Activated effector memory CD4-positive, alpha-beta T cell treated with anti-CD3 and anti-CD28 coated beads, Interleukin-2, amount 50 U/mL, for 16 hours (primary cell): ENCODE data around the gene PPP1R1B.

Experiments
- DNase-seq: peaks from one replicate; pipeline ENCODE4 v3.0.0-alpha.2; 2020

The PPP1R1B gene

DNA sequence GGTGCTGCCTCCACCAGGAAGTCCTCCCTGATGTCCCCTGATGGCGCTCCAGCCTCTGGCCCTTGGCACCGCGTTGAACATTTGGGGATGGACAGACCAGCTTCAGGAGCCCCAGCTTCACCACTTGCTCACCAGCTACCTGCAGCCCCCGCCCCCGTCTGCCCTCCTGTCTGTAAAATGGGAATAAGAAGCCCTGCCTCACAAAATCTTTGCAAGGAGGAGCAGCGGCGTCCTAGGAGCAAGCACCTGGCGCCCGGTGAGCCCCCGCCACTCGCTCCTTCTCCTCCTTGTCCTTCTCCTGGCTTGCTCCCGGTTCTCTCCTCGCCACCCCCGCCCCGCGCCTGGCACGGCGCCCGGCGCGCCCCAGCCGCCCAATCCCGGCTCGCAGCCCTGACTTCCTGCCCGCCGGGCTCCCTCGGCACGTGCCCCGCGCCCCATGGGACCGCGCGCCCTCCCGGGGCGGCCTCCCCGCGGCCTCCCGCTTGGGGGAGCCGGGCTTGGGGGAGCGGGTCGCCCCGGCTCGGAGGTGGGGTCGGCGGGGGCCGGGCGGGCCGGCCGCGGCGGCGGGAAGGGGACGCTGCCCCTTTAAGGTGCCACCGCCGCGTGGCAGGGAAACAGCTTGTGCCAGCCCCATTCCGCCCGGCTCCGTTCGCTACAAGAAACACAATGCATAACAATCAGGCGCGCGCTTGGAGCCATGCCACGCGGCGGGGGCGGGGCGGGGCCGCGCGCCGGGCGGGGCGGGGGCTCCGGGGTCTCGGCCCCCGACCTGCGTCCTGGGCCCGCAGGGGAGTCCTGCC is 9.1 kb upstream of the PPP1R1B start:
- DNase-seq, result peak; percentile 83

DNA sequence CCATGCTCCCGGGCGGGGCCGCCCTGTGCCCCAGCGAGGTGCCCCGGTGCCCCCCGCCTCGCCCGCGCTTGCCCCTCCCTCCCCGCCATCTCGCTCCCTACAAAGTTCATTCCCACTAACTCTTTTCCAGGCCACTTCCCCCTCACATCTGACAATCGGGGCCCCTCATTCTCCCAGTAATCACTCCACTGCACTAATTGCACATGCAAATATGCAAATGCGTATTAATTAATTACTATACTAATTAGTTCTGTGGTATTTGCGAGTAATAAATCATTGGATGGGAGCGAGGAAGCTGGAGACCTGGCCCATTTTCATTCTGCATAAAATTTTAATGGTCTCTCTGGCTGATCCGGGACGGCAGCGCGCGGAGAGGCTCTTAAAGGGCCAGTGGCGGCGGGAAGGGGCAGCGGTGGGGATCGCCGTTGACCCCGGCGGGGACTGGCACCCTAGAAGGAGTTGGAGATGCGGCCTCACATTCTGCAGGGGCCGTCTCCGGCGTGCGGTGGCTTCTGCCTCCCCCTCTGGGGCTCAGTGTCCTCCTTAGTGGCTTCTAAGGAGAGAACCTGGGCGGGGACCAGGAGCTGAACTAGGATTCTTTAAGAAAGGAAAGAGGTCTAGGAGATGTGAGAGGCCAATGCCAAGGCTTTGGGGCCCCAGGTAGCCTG is 8.4 kb upstream of the PPP1R1B start:
- DNase-seq, result no peak

DNA sequence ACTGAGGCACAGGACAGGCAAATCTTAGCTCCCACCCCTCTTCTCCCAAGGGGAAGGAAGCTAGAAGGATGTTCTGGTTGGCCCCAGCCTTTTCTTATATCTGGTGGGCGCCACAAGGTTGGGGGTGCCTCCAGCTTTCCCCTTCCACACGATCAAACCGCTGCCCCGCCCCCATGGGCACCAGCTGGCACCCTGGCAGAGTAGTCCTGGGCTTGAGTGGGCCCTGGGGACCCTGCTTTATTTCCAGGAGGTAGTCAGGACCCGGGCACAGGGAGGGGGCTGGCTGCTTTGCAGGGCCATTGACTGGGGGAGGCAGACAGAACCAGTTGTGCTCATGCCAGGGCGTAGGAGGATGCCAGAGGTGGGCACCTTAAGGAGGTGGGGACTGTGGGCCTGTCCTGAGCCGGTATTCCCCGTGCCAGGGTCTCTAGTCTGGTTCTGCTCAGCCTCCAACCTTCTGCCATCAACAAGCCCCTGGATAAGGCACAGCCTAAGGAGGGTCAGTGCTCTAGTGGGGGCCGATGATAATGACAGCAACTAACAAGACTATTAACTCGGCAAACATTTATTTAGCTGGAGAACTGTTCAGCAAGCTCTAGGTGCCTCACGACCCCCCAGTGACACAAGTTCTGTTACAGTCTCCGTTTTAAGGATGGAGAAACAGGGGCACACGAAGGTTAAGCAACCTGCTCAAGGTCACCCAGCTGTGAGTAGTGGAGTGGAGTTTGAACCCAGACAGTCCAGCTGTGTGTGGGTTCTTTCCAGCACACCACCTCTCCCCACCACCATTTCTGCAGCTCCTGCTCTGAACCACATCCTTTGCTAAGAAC is 7.6 kb upstream of the PPP1R1B start:
- DNase-seq, result no peak

DNA sequence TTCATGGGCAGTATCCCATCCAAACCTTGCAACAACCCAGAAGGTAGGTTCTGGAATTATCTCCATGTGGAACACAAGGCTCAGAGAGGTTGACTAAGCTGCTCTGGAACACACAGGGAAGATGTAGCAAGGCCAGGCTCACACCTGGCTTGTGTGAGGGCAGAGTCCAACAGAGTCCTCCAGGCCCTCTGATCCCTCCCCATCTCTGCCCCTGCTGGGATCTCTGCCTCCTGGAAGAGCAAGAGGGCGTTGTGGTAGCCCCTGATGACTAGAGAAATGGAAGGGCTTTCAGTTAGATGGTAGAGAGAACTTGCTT is 7.0 kb upstream of the PPP1R1B start:
- DNase-seq, result no peak

DNA sequence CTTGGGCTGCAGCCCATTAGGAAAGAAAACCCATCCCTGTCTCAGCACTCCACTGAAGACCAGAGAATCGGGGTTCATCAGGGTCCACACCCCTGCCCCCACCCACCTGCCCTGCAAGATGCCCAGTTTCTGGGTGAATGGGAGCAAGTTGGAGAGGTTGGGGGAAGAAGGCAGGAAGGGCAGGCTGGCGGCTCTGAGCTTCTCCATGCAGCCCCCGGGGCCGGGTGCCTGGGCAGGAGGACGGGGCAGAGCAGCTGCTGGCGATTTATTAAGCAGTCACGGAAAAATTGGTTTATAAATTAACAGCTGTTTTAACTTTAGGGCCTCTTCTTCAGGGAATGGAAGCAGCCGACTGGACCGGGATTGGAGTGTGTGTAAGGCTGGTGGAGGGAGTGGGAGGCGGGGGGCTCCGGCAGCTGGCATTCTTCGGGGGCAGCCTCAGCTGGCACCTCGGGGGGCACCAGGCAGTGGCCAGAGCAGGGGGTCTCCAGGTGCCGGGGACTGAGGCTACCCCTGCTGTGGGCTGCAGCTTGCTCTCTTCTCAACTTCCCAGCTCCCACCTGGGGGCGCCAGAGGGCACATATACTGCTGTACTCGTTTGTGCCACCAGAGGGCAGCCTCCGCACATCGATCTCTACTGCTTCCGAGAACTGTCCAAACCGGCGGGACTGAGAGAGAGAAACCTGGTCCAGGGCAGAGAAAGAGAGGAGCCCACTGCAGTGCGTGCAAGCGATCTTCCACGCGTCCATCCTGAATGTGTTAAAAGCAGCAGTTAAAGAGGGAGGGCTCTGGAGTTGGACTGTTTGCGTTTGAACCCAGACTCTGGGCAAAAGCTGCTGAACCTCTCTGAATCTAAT is 5.0 kb upstream of the PPP1R1B start:
- DNase-seq, result peak; percentile 96

DNA sequence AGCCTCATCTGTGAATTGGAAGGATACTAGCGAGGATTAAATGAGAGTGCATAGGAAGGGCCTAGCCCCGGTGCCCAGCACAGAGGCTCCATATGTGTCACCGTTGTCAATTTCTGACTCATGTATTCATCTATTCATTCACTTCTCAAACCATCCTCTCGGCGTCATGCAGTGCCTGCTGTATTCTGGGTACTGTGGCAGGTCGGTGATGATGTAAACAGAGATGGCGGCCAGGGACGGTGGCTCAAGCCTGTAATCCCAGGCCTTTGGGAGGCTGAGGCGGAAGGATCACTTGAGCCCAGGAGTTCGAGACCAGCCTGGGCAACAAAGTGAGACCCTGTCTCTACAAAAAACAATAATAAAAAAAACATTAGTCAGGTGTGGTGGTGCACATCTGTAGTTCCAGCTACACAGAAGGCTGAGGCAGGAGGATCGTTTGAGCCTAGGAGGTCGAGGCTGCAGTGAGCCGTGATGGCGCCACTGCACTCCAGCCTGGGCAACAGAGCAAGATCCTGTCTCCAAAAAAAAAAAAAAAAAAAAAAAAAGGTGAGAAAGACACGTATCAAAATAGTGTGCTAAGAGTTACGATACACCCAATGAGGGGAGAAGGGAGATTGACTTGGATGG is 4.3 kb upstream of the PPP1R1B start:
- DNase-seq, result peak; percentile 83

DNA sequence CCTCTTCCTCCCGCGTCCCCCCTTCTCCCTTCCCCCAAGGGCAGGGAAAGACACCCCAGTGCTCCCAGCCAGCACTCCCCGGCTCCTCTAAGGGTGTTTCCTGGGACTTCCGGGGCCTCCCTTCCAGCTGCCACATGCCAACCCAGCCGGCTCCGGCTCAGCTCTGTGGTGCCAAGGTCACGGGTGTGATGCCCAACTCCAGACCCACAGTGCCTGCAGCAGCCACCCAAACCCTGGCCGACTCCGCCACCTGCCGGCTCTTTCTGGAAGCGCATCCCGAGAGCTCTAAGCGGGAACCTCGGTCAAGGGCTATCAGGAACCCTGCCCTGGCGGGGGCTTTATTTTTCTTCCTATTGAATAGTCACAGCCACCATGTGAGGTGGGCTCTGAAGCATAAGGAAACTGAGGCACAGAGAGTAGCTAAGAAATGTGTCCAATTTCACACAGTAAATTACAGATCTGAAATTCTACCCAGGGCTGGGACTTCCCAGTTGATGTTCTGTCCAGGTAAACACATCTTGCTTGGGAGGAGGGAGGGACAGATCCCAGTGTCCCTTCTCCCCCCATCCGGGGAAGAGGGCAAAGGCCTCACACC is 3.3 kb upstream of the PPP1R1B start:
- DNase-seq, result peak; percentile 95

DNA sequence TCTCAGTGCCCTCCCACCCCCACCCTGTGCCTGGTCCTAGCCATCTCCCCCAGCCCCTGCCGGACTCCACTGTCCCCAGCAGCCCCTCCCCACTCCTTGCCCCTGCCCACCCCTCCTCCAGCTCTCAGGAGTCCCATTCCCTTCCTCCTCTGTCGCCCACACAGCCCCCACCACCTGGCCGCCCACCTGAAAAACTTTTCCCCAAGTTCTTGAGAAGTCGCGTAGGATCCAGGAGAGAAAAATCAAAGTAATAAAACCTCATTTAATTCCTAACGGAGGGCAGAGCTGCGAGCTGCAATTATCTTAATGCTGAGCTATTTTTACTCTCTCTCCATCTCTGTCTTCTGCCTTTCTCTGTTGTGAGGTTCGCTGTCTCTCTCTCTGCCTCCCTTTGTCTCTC is 2.4 kb upstream of the PPP1R1B start:
- no peak for DNase-seq

DNA sequence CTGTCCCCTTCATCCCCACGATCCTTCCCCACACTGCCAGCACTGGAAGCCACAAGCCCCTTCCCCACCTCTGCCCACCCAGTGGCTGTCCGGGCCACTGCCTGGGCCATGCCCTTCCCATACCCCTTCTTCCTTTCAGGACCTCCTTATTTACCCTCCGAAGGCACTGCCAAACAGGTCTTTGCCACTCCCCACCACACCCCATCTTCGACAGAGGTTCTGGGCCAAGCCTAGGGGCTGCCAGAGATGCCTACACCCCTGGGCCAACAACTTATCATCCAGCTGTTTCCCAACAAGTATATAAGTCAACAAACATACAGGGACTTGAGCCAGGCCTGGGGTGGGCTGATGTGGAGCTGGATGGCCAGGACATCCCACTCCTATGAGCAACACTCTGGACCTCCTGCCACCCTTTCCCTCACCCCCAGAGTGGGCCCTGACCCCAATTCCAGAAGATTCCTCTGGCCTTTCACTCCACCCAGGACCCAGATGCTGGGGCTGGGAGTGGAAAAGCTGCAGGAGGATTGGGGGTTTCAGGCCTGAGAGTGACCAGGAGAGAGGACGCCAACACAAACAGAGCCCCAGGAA is 1.5 kb upstream of the PPP1R1B start:
- DNase-seq, result no peak

DNA sequence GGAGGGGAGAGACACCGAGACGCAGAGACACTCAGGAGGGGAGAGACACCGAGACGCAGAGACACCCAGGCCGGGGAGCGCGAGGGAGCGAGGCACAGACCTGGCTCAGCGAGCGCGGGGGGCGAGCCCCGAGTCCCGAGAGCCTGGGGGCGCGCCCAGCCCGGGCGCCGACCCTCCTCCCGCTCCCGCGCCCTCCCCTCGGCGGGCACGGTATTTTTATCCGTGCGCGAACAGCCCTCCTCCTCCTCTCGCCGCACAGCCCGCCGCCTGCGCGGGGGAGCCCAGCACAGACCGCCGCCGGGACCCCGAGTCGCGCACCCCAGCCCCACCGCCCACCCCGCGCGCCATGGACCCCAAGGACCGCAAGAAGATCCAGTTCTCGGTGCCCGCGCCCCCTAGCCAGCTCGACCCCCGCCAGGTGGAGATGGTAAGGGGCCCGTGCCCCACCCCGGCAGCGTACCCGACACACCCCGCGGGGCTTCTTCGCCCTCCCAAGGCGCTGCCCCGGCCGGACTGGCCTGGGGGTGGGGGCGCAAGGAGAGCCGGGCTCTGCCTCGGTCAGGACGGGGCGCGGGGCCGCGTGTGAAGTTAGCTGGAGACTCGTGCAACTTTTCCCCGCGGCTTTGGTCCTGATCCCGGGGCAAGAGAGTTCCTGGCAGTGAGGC is 427 bp downstream of the PPP1R1B start:
- DNase-seq, result no peak

DNA sequence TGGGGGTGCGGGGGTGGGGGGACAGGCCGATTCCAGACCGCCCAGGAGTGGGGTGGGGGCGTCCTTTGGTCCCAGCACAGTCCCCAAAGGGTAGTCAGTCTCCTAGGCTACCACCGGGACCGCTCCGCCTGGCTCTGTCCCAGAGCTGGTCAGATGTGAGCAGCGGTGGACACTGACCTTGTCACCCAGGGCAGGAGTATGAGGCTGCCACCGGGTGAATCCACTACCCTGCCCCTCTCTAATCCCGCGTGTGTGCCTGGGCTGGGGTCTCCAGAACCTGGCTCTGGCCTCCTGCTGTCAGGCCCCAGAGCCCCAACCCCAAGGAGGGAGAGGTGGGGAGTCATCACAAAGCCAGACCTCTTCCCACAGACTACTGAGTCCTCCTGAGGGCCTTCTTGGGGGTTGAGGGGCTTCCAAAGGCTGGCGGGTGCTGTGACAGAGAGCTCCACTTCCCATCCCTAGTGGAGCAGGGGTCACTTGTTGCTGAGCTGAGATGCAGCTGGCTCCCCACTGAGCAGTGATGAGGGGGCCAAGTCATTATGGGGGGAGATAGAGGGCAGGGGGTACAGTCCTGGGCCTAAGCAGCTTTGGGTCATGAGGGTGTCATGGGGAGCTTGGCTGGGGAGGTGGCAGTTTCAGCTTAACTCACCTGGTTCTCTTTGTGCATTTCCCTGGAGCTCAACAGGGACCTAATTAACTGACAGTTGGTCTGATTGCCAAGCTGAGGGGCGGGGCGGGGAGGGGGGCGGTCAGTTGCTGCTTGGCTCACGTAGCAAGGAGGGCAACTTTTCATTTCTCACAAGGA is 1.2 kb downstream of the PPP1R1B start:
- no peak for DNase-seq

DNA sequence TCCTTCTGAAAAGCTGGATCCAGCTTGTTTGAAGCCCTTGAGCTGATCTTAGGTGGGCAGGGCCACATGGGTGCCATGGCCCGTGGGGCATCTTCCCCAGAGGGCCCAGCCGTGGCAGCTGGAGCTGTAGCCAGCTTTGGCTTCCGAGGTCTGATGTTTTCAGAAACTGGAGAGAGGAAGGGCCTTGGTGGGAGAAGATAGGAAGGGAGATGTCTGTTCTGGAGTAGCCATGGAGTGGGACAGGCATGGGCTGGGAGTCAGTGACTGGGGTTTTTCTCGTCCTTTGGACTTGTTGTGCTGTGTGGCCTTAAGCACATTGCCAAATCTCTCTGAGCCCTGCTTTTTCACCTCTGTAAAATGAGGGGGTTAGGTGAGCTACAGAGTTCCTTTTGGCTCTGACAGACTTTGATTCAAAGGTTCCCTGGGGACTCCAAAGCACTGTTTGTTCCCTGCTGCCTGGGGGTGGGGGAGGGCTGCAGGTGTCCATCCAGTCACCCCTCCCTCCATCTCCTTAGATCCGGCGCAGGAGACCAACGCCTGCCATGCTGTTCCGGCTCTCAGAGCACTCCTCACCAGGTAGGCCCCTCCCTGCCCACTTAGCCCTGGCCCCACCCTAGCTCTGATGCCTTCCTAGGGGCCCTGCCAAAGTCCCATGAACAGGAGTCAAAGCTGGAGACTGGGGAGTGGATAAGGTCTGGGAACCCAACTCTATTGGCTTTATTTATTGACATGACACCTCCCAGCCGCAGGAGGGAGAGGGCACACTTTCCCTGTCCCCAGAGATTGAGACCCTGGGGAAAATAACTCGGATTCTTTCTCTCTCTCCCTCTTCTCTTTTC is 2.1 kb downstream of the PPP1R1B start:
- DNase-seq, result no peak

DNA sequence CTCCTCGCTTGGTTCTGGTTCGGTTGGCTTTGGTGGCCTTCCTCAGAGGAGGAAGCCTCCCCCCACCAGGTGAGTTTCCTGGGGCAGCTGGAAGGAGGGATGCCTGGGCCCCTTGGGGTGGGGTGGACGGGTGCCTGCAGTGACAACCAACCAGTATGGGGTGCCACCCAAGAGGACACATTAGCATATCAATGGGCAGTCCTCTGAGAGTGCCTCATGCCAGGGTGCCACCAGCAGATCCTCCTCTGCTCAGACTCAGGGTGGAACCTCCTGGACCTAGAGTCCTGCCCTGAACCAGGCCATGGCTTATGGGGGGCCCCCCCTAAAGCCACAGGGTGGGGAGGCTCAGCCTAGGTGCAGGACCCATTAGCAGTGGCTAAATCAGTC is 2.7 kb downstream of the PPP1R1B start:
- no peak for DNase-seq

DNA sequence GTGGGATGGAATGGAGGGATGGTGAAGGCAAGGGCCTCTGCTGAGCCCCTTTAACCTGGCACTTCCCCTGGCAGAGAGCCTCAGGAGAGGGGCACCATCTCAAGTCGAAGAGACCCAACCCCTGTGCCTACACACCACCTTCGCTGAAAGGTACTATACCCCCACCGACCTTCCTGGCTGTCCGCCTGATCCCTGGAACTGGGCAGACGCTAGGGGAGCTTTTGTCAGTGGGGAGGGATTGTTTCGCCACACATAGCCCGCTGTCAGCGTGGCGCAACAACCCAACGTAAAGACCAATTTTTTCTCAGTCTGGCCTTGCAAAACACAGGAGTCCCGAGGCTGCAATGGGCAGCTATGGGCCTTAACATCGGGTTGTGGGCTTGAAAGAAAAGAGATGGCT is 3.1 kb downstream of the PPP1R1B start:
- no peak for DNase-seq

DNA sequence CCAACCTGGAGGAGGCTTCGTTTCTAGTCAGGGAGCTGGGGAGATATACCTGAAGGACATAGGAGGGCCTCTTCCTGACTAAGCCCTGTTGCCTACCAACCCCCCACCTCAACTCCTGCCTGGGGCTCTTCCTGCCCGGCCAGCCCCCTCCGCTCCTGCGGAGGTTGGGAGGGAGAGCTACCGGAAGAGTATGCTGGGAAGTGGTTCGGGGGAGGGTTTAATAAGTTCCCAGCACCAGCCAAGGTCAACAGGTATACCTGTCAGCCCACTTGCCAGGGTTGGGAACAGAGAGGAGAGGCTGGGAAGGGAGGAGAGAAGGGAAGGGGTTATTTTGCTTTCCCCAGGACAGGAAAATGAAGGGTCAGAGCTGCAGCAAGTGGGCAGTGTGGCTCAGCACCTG is 4.7 kb downstream of the PPP1R1B start:
- DNase-seq, result no peak

DNA sequence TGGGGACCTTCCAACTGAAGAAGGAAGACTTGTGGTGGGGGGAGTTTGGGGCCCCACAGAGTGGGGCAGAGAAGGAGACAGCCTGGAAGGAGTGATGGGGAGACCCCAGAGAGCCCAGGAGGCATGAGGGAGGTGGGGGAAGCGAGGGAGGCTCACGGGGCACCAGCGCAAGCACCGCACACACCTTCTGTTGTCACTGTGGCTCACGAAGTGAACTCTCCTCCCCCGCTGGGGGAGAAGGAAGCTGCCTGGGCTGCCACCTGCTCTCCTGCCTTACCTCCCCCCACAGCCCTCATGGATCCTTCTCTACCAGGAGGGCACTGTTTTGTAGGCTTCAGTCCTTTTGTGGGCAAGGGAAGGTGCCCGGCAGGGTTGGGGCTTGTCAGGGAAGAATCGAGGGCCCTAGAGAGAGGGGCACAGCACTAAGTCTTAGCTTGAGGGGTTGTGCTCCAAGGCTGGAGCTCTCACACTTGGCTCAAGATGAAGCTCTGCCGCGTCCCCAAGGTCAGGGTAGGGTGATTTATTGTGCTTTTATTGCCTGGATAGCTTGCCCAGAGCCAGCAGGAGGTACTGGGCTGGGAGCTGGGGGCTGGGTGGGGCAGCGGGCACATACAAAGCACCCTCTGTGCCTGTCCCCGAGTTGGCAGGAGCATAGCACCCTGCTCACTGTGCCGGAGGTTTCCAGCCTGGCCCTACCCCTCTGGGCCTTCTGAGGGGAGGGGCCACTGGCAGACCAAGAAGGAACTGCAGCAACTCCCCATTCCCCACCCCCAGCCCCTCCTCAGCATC is 5.6 kb downstream of the PPP1R1B start:
- no peak for DNase-seq

DNA sequence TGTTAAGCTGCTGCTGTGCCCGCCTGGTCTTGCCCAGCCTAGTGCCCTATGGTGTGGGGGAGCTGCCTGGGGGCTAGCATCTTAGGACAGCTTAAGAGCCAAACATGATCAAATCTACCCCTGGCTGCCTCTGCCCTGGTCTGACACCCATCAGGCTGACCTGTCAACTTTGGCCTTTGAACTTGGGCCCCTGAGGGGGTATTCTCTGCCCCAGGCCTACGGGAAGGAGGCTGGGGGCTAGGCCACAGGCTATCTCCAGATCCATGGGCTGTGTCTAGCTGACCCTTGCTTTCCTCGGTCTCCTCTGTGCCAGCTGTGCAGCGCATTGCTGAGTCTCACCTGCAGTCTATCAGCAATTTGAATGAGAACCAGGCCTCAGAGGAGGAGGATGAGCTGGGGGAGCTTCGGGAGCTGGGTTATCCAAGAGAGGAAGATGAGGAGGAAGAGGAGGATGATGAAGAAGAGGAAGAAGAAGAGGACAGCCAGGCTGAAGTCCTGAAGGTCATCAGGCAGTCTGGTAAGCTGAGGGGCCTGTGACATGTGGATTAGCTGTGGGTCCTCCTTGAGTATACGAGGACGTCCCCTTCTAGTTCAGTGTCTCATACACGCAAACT is 6.9 kb downstream of the PPP1R1B start:
- DNase-seq, result no peak

DNA sequence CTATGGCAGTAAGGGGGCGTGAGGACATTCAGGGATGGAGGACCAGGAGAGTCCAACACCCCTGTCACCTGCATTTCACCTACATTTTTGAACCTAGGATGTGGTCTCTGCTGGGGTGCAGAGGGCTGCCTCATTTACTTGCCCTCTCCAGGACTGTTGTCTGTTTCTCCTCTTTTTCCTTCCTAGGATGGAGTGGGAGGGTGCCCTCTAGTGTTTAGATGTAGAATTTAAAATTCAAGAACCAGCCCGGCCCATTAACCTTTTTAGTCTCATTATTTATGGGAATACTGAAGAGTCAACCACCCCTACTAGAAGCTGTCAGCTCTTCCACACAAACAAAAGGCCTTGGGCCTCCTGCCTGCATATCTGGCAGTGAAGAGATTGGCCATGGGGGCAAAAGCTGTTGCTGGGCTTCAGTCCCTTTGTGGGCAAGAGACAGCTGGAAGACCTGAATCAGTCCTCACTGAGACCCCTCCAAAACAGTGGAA is 7.7 kb downstream of the PPP1R1B start:
- no peak for DNase-seq
